Measurements from ENCODE around the gene KIAA0232. TPM values are rescaled to one million over a fixed set of nuclear protein-coding genes. Genes with fewer than 3 reads are reported as not detected.

The KIAA0232 gene, protein sequence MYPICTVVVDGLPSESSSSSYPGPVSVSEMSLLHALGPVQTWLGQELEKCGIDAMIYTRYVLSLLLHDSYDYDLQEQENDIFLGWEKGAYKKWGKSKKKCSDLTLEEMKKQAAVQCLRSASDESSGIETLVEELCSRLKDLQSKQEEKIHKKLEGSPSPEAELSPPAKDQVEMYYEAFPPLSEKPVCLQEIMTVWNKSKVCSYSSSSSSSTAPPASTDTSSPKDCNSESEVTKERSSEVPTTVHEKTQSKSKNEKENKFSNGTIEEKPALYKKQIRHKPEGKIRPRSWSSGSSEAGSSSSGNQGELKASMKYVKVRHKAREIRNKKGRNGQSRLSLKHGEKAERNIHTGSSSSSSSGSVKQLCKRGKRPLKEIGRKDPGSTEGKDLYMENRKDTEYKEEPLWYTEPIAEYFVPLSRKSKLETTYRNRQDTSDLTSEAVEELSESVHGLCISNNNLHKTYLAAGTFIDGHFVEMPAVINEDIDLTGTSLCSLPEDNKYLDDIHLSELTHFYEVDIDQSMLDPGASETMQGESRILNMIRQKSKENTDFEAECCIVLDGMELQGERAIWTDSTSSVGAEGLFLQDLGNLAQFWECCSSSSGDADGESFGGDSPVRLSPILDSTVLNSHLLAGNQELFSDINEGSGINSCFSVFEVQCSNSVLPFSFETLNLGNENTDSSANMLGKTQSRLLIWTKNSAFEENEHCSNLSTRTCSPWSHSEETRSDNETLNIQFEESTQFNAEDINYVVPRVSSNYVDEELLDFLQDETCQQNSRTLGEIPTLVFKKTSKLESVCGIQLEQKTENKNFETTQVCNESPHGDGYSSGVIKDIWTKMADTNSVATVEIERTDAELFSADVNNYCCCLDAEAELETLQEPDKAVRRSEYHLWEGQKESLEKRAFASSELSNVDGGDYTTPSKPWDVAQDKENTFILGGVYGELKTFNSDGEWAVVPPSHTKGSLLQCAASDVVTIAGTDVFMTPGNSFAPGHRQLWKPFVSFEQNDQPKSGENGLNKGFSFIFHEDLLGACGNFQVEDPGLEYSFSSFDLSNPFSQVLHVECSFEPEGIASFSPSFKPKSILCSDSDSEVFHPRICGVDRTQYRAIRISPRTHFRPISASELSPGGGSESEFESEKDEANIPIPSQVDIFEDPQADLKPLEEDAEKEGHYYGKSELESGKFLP (N-terminal part only)
- 10.3 and 15.3 TPM in 2 replicates for total RNA-seq

DNA sequence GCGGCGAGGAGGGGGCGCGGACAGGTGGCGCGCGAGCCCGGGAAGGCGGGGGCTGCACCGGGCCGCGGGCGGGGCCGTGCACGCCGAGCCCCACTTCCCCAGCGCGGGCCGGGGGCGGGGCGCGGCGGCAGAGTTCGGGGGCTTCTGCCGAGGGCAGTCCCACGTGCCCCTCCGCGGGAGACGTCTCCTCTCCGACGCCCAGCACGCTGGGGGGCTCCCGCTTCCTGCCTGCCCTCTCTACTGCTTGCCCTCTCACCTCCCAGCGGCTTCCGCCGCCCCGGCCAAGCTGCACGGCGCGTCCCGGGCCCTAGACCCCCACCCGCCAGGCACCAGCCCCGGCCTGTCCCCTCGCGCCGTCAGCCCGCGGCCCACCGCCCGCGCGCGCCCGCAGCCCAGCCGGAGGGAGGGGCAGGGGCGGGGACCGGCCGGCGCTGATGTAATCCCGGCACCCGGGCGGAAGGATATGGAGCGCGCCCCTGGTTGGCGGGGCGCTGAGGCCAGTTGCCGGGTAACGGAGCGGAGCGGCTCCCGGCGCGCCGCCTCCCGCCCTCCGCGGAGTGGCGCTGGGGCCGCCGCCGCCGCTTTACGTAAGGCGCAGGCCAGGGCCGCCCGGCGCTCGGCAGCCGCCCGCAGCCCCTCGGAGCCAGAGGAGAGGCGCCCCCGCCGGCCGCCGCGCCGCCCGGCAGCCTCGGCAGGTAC, at the start of gene KIAA0232:
Gene KIAA0232, plus strand, starts transcription at position 581 of the 699 bp plus-strand sequence. CDS start 41,727 bp downstream, outside the sequence.
- DNase-seq (ENCODE audit: low read depth in 2 of 2), result peak; percentile 83 to 96

DNA sequence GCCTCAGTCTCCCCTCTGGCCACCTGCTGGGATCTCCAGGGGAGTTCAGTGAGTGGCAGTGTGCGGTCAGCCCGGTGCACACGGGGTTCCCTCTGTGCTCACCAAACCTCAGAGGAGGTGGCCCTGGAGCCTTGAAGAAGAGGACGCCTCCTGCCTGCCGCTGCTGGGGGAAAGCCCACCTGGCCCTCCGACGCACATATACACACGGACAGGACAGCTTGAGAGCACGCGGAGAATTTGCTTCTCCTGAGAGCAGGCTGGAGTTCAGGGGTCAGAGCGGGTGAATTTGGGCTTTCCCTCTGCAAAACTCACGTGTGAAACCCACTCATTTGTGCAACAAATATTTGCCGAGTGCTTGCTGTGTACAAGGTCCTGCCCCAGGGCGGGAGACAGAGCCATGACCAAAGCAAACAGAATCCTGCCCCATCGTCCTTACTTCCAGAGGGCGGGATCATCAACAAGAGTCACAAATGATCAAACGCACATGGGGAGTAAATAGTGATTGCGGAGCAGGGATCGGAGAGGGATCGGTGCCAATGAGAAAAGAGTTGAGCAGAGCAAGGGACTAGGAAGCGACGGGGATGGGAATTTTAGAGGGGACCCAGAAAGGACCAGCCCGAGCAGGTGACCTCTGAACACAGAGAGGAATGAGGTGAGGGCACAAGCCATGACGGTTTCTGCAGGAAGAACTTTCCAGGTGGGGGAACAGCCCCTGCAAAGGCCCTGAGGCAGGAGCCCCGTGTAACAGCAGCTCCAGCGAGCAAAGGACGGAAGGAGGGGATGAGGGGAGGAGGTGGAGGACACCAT, 49.0 kb upstream of the KIAA0232 start:
- DNase-seq (ENCODE audit: low read depth in 2 of 2), result no peak

DNA sequence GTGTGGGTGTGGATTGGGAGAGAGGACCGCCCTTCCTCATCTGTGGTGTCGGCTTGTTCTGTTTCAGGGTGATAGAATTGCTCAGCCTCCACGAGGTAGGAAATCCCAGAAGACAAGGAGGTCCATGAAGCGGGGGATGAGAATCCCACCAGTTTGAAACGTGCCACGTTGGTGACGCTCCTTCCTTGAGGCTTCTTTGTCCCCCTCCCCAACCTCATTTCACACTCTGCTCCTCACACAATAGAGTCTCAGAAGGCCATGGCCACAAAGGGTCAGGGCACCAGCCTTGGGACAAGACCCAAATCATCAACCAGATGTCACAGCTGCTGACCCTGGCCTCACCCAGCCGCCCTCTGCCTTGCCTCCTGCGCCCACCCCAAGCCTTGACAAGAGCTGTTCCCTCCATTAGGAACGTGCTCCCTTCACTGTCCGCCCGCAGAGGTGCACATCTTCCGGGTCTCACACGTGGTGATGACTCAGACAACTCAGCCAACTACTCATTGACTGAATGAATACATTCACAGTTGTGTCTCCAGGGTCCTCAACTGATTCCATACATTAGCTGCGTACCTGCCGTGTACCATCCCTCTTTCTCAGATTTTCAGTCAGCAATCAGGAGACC, 48.3 kb upstream of the KIAA0232 start:
- DNase-seq (ENCODE audit: low read depth in 2 of 2), result no peak

GRCh38 chr4:6739920-6740319, 42.6 kb upstream of the KIAA0232 start:
- no peak for DNase-seq (ENCODE audit: low read depth in 2 of 2)

DNA sequence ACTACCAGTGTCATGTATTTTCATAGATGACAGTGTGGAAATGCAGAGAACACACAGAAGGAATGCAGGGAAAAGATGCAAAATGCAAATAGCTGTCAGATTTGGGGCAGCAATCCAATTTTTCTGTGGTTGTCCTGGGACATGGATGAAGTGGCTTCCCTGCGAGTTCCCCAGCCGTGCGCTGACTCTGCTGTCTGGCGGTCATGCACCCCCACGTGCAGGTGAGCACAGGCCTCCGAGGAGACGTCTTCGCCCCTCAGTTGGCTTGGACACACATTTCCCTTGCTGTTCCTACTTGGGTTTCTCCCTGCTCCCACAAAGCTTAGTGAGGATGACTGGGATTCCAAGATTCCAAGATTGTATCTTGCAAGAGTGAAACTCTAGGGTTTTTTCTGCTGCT, 42.2 kb upstream of the KIAA0232 start:
- no peak for DNase-seq (ENCODE audit: low read depth in 2 of 2)

GRCh38 chr4:6742507-6742906, 40.0 kb upstream of the KIAA0232 start:
- DNase-seq (ENCODE audit: low read depth in 2 of 2), result no peak

GRCh38 chr4:6742989-6743388, 39.5 kb upstream of the KIAA0232 start:
- no peak for DNase-seq (ENCODE audit: low read depth in 2 of 2)

DNA sequence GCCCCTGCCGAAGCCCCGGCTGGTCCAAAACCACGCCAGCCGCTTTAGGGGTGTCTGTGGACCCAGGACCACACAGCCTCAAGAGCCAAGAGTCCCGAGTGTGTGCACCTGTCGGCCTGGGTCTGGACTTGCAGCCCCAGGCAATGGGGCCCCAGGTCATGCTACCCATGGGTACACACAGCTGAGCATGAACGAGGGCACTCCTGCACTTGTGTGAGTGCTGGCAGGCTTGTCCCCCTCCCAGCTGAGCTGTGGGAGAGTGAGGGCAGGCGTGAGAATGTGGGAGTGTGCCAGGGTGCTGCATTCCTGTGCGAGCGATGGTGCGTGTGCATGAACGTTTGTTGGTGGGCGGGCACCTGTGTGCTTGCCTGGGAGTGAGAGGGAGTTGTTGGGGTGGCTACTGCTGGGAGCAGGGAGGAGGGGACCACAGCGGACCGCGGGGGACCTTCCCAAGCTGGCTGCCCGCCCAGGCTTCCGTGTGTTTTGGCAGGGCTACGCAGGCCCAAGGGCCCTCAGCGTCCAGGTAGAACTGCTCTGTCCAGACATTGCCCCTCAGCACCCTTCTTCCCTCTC, 35.7 kb upstream of the KIAA0232 start:
- no peak for DNase-seq (ENCODE audit: low read depth in 2 of 2)

DNA sequence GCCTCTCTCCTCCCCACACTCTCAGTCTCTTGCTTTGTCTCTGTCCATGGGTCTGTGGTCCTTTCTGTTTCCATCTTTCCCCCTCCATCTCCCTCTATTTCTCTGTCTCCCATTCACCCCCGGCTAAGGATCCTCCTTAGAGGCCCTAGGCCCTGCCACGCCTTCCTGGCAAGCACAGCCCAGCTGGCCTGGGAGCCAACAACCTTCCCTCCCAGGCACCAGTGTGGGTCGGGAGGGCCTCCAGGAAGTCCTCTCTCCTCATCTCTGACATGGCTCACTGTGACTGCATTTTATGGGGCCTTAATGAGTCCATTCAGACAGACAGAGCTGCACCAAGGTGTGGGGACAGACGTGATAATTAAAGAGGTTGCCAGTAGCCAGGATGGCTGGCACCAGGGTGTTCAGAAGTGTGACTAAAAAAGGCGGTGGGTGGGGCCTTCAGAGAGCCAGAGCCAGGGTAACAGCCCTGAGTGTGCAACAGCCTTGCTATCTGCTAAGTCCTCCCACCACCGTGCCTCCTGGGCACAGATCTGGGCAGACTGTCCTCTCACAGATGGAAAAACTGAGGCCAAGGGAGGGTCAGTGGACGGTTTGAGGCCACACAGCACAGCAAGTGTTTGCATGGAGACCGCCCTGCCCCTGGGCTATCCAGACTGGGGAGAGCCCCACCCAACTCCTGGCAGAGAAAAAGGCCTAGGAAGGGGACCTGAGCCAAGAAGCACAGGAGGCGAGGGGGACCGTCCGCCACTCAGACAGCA, 35.1 kb upstream of the KIAA0232 start:
- no peak for DNase-seq (ENCODE audit: low read depth in 2 of 2)

DNA sequence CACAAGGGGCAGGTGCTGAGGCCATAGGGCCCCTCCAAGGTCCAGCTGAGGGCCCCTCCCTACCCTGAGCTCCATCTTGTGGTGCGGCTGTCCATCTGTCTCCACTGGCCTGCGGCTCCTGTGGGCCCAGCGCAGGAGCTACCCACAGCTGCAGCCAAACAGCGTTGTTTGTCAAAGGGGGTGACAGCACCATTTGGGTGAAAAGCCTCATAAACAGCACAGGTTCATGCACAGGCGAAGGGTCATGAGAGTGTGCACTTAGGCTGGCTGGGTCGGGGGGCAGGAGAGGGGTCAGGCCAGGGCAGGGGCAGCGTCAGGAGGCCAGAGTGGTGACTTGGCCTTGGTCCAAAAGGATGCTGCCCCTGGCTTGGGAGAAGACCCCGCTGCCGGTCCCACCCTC, 34.2 kb upstream of the KIAA0232 start:
- DNase-seq (ENCODE audit: low read depth in 2 of 2), result no peak

- peak; percentile 48 to 62 for DNase-seq (ENCODE audit: low read depth in 2 of 2)
These were observed 33.0 kb upstream of the KIAA0232 start for GRCh38 chr4:6749340-6750171.

GRCh38 chr4:6750286-6751221, 32.0 kb upstream of the KIAA0232 start:
- no peak for DNase-seq (ENCODE audit: low read depth in 2 of 2)

DNA sequence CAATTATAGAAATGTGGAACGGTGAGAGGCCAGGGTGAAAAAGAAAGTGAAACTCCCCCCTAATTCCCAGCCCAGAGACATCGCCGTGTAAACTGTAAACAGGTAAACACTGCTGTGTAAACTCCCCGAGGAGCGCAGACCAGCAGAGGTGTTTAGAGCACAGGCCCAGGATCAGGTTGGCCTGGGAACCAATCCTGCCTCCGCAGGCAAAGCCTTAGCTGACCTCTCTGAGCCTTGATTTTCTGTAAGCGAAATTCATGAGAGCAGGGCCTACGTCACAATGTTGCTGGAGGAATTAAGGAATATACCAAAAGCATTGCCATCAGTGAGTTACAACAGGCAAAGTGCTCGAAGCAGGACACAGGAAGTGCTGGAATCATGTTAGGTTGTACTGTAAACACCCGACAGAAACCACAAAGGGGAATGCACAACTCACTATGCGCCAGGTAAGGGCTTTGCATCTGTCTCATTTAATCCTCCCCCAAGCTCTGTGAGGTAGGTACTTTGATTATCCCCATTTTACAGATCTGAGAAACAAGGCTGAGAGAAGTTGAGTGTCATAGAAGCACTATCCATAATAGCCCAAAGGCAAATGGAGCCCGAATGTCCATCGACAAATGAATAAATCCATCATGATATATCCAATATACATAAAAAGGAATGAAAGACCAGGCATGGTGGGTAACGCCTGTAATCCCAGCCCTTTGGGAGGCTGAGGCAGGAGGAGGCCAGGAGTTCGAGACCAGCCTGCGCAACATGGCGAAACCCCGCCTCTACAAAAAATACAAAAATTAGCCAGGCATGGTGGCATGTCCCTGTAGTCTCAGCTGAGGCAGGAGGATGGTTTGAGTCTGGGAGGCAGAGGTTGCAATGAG, 30.7 kb upstream of the KIAA0232 start:
- DNase-seq (ENCODE audit: low read depth in 2 of 2), result no peak

DNA sequence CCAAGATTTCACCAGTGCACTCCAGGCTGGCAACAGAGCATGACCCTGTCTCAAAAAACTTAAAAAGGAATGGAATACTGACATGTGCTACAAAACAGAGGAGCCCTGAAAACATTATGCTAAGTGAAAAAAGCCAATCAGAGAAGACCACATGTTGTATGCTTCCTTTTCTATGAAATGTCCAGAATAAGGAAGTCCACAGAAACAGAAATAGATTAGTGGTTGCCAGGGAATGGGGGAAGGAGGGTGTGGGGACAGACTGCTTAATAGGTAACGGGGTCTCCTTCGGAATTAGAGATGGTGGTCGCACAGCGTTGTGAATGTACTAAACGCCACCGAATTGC, 30.1 kb upstream of the KIAA0232 start:
- DNase-seq (ENCODE audit: low read depth in 2 of 2), result no peak

DNA sequence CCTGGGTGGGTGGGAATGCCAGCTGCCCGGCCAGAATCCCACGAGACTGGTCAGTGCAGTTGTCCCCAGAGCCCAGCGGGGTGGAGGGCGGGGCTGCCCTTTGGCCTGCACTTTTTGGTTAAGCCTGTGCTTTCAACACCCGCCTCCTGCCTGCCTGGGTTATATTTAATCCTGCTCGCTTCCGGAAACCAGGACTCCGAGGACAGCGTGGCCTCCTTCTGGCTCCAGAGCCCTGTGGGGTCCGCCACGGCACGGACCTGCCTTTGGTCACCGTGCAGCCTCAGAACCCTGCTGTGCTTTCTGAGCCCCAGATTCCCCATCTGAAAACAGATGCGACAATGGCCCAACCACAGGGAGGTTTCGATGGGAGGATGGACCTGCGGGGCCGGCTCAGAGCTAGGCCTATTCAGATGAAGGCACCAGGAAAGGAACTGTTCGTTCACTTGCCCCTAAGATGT, 29.4 kb upstream of the KIAA0232 start:
- no peak for DNase-seq (ENCODE audit: low read depth in 2 of 2)

GRCh38 chr4:6753891-6754290, 28.6 kb upstream of the KIAA0232 start:
- DNase-seq (ENCODE audit: low read depth in 2 of 2), result no peak

Data from dermis microvascular lymphatic vessel endothelial cell (primary cell).